ENCODE measurements around the gene TMEM44. TPM values are rescaled to one million over a fixed set of nuclear protein-coding genes. Genes with fewer than 3 reads are reported as not detected.

The TMEM44 gene
- total RNA-seq = 21.3 and 21.9 TPM in 2 replicates

DNA sequence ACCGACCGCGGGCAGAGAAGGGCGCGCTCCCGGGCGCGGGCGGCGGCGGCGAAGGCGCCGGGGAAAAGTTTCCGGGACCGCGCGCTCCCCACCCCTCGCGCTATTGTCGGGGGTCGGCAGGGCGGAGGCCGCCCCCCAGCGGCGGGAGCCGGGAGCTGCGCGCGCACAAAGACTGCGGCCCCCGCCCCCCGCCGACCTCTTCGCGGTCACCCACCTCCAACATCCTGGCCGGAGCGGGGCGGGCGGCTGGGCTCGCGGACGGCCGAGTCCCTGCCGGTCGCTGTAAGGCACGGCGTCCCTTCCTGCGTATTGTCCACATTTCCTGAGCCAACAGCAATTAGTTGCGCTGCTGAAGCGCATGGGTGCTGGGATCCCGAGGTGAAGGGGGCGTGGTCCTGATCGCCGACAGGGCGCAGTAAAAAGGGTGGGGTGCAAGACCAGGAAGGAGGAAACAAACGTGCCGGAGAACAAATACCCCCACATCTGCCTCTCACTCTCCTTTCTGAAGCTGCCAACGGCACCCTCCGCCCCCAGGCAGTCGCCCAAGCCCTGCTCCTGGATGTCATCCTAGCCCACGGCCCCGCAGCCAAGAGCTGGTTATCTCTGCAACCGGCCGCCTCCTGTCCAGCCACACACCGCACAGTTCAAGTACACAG is at the start of gene TMEM44:
TSS of gene TMEM44 (minus strand) at position 71 of the 656 bp plus-strand sequence. CDS start 204 bp downstream, outside the sequence.

DNA sequence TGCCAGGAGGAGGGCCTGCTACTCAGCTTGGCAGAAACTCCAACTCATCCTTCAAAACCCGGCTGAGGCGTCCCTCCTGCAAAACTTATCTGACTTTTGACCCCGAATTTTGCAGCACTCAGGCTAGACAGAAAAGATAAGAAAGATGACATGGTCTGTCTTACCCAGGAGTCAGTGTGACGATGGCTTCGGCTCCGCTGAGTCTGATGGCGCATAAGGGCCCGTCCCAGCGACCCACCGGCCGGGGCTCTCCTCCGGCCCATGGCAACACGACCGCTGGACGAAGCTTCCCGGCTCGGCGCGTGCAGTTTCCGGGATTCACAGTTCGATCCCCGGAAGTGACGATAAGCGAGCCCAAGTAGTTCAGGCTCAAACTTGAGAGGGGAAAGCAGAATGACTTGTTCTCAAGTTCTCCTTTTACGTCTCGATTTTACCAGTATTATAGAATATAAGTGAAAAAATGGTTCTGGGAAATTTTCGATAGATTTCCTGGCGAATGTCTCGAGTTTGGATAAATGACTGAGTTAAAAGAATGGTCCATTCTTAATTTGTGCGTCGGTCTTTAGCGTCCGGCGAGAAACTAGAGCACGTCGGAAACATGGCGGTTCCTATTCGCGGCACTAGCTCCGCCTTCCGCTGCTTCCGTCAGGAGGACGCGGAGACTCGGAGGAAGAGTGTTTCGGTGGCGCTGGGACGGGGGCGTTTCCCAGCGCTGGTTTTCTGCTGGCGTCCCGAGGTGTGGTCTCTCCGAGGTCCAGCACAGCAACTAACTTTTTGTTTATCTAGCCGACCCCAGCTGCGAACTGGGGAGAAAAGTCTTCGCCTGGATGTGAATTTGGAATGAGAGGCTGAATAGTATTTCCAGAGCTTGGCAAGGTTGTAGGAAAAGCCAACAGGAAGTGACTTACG is 38.9 kb upstream of the TMEM44 start, which contains the start of gene LSG1:
TSS of gene LSG1 (minus strand) at position 292 of the 909 bp plus-strand sequence. CDS start at position 263, 29 bp downstream.

Other genes starting within 250 kb of the TMEM44 start
- gene GP5, start 234.2 kb downstream of the TMEM44 start, total RNA-seq = 0.26 and 0.44 TPM in 2 replicates
- 647 and 681 TPM in 2 replicates for gene ATP13A3, start 146.4 kb downstream of the TMEM44 start, total RNA-seq
- 34.1 and 34.6 TPM in 2 replicates for gene LSG1, start 38.8 kb upstream of the TMEM44 start, total RNA-seq
- gene FAM43A, start 52.5 kb upstream of the TMEM44 start, total RNA-seq = 7.3 and 8.6 TPM in 2 replicates

Data from aortic smooth muscle cell (primary cell).